Activated gamma-delta T cell (primary cell): ENCODE results near the gene KCNK17.

Experiments used
- DNase-seq: peaks from one replicate; lab custom pipeline; 2025; lab: John Stamatoyannopoulos, UW

The KCNK17 gene

GRCh38 chr6:39335780-39336545 is 21.7 kb upstream of the KCNK17 start:
- no peak for DNase-seq

- no peak for DNase-seq
Observed at GRCh38 chr6:39333644-39334438, 19.6 kb upstream of the KCNK17 start.

DNA sequence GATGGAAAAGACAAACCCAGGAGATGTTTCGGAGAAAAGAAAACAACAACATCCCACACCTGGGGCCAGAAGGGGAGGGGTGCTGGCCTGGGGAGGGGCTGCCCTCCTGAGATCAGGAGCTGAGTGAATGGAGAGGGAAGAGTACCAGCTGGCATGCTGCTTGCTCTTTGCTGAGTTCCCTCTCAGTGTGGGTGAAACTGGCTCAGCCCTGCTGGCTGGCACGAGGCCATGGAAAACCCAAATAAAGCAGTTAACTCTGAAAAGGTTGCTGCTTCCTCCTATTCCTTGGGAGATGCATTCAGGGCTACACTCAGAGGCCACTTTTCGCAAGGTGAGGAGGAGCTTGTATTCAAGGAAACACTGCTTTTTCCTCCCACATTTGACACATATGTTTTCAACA is 16.3 kb upstream of the KCNK17 start:
- DNase-seq, result no peak

GRCh38 chr6:39330057-39330456 is 15.8 kb upstream of the KCNK17 start:
- DNase-seq, result no peak

DNA sequence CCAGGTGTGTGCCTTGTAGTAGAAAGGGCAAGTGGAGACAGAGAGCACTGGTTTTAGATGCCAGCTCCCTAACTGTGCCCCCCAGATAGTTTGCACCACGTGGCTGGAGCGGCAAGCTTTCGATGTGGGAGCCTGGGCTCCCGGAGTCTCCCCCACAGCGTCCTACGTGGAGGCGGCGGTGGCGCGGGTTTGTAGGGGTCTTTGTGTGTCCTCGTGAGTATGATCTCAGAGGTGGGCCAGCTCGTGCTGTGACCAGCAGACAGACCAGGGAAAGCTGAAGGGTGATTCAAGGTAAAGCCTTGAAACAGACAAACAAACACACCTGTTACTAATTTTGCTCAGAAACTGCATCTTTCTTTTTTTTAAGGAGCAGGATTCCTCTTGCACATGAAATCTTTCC is 13.8 kb upstream of the KCNK17 start:
- no peak for DNase-seq

DNA sequence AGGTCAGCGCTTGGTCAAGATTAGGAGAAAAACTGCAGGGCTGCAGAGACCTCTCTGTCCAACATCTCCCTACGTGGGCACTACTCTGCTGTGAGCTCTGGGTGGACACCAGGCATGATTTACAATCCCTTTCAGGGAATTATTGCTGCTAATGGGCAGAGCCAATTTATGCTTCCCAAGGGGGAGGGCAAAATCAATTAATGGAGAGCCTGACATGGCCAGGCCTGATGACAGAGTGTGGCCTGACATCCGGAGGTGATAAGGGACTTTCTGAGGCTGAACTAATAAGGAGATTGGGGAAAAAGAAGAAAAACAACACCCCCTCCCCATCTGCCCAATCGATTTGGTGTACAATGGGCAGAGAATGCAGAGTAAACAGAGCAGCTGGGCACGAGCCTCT is 13.3 kb upstream of the KCNK17 start:
- no peak for DNase-seq

DNA sequence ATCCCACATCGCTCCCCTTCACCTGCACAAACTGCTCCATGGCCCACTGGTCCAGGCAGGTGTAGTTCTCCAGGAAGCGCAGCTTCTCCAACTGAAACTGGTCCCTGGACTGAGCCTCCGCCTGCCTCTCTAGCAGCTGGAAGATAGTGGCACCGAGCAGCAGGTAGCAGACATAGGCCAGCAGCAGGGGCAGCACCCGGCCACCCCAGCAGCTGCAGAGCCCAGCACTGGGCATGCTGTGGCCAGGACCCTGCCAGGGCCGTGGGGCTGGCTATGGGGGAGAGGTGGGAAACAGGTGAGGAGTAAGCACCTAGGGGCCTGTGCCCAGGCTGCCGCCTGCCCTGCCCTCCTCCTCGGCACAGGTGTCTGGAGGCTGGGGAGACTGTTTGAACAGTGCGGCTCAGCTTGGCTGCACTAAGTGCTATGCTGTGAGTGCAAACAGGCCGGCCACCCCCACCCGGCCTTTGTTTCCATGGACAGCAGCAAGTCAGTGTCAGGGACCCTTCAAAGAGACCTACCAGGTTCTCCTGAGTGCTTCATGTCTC is 8.2 kb upstream of the KCNK17 start, which contains the start of gene KCNK16:
TSS of gene KCNK16 (minus strand) at position 397 of the 545 bp plus-strand sequence. CDS start at position 235, 162 bp downstream.
- no peak for DNase-seq

DNA sequence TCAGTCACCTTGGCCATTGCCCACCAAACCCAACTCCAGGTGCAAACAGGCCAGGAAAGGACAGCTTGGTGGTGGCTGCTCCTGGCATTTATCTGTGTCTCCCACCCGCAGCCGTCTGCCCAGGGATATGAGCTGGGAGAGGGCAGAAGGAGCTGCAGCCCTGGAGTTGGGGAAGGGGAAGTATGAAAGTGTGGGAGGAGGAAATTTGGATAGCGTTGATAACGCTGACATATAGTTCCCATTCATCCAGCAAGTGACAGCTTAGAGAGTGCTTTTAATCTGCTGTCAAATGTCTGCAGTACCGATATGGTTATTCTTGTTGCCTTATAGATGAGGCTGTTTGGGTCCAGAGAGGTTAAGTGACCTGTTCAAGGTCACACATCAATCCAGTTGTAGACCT is 7.5 kb upstream of the KCNK17 start:
- DNase-seq, result no peak

GRCh38 chr6:39320363-39320984 is 6.3 kb upstream of the KCNK17 start:
- DNase-seq, result no peak

DNA sequence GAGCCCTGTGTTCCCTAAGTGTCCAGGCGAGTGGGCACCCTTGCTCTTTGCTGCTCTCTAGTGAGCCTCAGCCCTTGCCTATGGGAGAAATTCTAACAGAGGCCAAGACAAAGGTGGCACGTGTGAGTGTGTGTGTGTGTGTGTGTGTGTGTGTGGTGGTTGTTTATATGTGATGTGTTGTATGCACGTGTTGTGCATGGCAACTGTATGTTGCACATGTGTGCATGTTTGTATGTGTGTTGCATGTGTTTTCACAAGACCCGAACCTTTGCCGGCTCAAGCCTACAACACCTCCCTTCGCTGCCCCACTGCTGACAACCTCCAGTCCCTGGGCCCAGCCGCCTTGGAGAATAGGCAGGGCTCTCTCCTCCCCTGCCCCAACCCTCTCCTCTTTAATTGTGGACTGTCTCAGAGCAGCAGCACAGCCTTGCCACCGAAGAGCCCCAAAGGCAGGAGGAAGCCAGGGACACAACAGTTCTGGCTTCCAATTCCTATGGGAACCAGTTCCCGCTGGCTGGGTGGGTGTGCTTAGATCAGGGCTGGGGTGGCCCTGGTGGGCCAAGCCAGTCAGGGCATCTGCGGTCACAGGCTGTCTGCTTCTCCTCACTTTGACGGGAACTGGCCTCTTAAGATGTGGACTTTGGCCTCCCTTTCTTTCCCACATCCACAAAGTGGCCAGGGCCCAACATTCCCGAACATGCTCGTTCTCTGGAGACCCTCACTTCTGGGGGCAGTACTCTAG is 5.6 kb upstream of the KCNK17 start:
- DNase-seq, result no peak

GRCh38 chr6:39317256-39317655 is 3.0 kb upstream of the KCNK17 start:
- no peak for DNase-seq

- DNase-seq, result no peak
Observed at GRCh38 chr6:39313526-39314272, 520 bp downstream of the KCNK17 start.

- DNase-seq, result no peak
Observed at GRCh38 chr6:39312912-39313525, 1.2 kb downstream of the KCNK17 start.

DNA sequence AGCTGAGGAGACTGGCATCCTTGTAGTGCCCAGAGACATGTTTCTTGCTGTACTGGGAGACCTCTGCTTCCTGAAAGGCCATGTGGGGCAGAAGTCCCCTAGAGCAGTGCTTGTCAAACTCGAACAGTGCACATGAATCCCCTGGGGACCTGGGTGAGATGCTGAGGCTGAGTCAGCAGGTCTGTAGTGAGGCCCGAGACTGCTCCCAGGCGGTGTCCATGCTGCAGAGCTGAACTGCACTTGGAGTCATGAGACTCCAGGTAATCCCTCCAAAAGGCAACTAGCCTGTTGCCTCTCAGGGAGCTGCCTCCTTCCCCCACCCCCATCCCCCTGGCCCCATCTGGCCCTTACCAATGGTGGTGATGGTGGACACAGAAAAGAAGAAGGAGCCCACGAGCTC is 3.7 kb downstream of the KCNK17 start:
- DNase-seq, result no peak

- DNase-seq, result no peak
Observed at GRCh38 chr6:39309942-39310531, 4.2 kb downstream of the KCNK17 start.

- DNase-seq, result no peak
Observed at GRCh38 chr6:39307462-39307861, 6.8 kb downstream of the KCNK17 start.

GRCh38 chr6:39304951-39305350 is 9.3 kb downstream of the KCNK17 start:
- no peak for DNase-seq

- no peak for DNase-seq
Observed at GRCh38 chr6:39303425-39304153, 10.6 kb downstream of the KCNK17 start.

DNA sequence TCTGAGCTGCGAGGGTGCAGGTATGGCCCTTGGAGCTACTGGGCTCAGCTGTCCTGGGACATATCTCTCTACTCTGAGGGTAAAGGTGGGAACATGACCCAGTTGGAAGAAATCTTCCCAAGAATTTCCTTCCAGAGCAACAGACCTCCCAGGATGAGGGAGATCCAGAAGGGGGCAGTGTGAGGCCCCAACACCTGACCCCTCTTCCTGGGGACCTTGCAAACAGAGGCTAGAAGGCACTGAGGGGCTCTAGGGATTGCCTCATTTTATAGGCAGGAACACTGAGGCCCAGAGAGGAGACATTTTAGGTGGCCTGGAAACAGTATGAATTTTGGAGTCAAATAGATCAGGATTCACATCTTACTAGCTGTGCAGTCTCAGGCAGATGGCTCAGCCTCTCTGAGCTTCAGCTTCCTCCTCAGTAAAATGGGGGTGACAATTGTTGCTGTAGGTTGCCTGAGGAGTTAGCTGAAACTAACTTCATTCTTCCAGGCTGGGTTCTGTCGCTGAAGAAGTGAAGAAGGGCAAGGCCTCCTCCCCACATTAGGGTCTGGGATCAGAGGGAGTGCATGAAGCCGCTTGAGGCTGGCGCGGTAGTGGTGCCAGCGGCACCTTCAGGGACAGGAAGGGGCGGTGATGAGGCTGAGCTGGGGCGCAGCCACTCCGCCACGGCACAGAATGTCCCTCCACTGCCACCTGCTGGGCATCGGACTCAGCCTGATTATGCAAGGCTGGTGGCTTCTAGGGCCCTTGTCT is 11.4 kb downstream of the KCNK17 start:
- peak; percentile 37 for DNase-seq
